ENCODE data around the gene SULT1A3.
"Not testable (repeated sequence)": the region's sequence is repeated elsewhere in the genome, so short reads cannot be mapped to it uniquely, and the experiment has no call there.

Gene SULT1A3

DNA sequence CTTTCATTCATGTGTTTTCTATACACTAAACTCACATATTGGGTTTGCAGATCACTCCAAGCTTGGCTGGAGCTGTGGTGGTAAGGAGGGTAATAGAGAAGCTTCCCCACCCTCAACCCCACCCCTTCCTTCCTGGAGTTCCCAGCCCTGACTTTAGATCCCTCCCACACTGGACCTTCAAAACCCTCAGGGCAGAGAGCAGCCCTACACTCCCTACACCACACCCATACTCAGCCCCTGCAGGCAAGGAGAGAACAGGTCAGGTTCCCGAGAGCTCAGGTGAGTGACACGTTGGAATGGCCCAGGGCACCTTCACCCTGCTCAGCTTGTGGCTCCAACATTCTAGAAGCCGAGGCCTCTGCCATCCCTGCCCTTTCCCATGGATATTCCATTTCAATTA is at the start of gene SULT1A3:
Gene SULT1A3, plus strand, starts transcription at position 207 of the 400 bp plus-strand sequence. CDS start 1,474 bp downstream, outside the sequence.
- not testable (repeated sequence) for DNase-seq (ENCODE audit: low spot score)

DNA sequence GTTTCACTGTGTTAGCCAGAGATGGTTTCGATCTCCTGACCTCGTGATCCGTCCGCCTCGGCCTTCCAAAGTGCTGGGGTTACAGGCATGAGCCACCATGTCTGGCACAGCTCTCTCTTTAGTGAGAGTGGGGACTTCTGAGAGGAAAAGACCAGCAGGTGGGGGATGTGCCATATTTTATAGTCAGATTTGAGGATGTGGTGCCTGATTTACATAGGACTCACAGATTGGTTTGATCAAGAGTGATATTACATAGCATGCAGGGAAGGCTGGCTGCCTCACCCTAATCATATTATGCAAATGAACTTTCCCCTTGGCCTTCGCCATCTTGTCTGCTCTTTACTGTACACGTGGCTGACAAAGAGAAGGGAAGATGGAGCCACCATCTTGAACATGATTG is 48.0 kb upstream of the SULT1A3 start:
- DNase-seq (ENCODE audit: low spot score): no peak

DNA sequence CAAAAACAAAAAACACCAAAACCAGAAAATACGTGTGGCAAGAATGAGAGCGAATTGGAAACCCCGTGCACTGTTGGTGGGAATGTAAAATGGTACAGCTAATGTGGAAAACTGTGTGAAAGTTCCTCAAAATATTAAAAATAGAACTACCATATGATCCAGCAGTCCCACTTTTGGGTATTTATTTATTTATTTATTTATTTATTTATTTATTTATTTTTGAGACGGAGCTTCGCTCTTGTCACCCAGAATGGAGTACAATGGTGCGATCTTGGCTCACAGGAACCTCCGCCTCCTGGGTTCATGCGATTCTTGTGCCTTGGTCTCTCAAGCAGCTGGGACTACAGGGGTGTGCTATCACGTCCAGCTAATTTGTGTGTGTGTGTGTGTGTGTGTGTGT is 46.5 kb upstream of the SULT1A3 start:
- no peak for DNase-seq (ENCODE audit: low spot score)

DNA sequence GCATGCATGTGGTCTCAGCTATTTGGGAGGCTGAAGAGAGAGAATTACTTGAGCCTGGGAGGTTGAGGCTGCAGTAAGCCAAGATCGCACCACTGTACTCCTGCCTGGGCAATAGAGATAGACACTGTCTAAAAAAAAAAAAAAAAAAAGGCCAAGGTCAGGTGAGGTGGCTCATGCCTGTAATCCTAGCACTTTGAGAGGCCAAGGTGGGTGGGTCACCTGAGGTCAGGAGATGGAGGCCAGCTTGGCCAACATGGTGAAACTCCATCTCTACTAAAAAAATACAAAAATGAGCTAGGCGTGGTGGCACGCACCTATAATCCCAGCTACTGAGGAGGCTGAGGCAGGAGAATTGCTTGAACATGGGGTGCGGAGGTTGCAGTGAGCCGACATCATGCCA is 43.9 kb upstream of the SULT1A3 start:
- no peak for DNase-seq (ENCODE audit: low spot score)

DNA sequence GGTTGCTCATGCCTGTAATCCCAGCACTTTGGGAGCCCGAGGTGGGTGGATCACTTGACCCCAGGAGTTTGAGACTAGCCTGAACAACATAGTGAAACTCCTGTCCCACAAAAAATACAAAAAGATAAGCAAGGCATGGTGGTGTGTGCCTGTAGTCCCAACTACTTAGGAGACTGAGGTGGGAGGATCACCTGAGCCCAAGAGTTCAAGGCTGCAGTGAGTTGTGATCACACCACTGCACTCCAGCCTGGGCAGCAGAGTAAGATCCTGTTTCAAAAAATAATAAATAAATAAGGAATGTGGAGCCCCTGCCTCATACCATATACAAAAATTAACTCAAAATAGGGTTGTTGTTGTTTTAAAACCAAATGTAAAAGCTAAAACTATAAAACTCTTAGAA is 41.8 kb upstream of the SULT1A3 start:
- no peak for DNase-seq (ENCODE audit: low spot score)

DNA sequence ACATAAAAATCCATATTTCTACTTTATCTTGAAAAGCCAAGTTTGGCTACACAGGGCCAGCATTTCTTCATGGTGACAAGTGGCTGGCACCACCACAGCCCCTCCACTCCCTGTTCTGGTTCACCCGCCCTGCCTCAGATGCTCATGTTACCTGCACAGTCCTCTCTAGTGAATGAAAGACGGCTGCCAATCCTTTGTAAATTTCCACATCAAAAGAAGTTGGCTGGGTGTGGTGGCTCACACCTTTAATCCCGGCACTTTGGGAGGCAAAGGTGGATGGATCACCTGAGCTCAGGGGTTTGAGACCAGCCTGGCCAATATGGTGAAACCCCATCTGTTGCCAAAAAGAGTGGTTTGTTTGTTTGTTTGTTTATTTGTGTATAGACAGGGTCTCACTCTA is 35.5 kb upstream of the SULT1A3 start:
- DNase-seq (ENCODE audit: low spot score): no peak

DNA sequence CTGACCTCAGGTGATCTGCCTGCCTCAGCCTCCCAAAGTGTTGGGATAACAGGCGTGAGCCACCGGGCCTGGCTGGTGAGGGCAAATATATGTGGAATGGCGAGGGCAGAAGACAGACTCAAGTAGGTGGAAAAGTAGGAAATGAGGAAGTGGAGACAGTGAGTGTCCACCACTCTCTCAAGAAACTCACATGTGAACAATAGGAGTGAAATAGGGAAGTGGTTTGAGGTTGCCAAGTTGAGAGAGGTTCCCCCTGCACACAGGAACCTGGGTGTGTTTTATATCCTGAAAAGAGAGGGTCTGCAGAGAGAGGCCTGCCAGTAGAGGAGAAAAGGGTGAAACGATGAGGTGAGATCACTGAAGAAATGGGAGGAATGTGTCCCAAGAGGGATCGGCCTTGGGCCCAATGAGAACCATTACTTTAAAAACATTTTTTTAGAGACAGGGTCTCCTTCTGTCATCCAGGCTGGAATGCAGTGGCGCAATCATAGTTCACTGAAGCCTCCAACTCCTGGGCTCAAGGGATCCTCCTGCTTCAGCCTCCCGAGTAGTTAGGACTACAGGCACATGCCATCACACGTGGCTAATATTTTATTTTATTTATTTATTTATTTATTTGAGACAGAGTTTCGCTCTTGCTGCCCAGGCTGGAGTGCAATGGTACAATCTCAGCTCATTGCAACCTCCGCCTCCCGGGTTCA is 32.7 kb upstream of the SULT1A3 start:
- no peak for DNase-seq (ENCODE audit: low spot score)

DNA sequence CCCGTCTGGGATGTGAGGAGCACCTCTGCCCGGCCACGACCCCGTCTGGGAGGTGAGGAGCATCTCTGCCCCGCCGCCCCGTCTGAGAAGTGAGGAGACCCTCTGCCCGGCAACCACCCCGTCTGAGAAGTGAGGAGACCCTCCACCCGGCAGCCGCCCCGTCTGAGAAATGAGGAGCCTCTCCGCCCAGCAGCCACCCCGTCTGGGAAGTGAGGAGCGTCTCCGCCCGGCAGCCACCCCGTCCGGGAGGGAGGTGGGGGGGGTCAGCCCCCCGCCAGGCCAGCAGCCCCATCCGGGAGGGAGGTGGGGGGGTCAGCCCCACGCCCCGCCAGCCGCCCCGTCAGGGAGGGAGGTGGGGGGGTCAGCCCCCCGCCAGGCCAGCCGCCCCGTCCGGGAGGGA is 30.3 kb upstream of the SULT1A3 start:
- DNase-seq (ENCODE audit: low spot score): not testable (repeated sequence)

DNA sequence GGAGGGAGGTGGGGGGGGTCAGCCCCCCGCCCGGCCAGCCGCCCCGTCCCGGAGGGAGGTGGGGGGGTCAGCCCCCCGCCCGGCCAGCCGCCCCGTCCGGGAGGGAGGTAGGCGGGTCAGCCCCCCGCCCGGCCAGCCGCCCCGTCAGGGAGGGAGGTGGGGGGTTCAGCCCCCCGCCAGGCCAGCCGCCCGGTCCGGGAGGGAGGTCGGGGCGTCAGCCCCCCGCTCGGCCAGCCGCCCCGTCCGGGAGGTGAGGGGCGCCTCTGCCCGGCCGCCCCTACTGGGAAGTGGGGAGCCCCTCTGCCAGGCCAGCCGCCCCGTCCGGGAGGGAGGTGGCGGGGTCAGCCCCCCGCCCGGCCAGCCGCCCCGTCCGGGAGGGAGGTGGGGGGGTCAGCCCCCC is 29.6 kb upstream of the SULT1A3 start:
- DNase-seq (ENCODE audit: low spot score): not testable (repeated sequence)

DNA sequence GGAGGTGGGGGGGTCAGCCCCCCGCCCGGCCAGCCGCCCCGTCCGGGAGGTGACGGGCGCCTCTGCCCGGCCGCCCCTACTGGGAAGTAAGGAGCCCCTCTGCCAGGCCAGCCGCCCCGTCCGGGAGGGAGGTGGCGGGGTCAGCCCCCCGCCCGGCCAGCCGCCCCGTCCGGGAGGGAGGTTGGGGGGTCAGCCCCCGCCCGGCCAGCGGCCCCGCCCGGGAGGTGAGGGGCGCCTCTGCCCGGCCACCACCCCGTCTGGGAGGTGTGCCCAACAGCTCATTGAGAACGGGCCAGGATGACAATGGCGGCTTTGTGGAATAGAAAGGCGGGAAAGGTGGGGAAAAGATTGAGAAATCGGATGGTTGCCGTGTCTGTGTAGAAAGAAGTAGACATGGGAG is 28.9 kb upstream of the SULT1A3 start:
- not testable (repeated sequence) for DNase-seq (ENCODE audit: low spot score)

DNA sequence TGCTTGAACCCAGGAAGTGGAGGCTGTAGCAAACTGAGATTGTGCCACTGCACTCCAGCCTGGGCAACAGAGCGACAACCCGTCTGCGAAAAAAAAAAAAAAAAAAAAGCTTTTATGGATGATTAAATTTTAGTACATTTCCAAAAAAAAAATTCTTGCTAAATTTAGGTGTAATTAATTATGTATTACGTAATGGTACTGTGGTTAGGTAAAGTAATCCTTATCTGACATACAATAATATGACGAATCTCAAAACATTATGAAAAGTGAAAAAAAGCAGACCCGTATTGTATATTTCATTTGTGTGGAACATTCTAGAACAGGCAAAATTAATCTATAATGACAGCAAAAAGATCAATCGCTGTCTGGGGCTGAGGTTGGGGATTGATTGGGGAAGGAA is 26.0 kb upstream of the SULT1A3 start:
- no peak for DNase-seq (ENCODE audit: low spot score)

DNA sequence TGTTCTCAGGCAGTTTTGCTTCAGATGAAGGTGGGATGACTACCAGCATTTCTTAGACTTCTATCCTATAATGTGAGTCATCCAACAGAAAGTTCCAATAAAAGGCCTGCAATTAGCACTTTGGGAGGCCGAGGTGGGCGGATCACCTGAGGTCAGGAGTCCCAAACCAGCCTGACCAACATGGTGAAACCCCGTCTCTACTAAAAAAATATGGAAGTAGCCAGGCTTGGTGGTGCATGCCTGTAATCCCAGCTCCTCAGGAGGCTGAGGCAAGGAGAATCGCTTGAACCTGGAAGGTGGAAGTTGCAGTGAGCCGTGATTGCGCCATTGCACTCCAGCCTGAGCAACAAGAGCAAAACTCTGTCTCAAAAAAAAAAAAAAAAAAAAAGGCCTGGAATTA is 22.2 kb upstream of the SULT1A3 start:
- not testable (repeated sequence) for DNase-seq (ENCODE audit: low spot score)

DNA sequence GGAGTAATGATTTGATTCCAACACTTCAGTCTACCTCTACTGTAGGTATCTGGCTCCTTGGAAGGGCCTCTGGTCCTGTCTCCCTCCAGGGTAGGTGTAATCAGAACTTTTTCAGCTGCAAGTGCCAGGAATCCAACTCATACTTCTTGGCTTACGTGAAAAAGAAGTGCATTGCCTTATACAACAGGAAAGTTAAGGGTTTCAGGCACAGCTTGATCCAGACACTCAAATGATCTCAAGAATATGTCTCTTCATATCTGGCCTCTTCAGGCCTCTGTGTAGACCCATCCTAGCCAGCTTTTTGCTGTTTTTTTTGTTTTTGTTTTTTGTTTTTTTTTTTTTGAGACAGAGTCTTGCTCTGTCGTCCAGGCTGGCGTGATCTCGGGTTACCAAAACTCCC is 19.9 kb upstream of the SULT1A3 start:
- no peak for DNase-seq (ENCODE audit: low spot score)

DNA sequence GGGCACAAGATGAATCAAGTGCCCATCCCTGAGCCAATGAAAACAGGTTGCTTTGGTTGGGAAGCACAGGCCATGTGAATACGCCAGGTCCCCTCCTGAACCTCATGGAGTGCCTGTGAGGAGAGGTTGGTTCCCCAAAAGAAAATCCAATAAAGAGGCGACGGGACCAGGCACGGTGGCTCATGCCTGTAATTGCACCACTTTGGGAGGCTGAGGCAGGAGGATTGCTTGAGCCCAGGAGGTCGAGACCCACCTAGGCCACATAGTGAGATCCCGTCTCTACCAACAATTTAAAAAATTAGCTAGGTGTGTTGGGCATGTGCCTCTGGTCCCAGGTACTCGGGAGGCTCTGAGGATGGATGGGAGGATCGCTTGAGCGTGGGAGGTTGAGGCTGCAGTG is 19.1 kb upstream of the SULT1A3 start:
- no peak for DNase-seq (ENCODE audit: low spot score)

DNA sequence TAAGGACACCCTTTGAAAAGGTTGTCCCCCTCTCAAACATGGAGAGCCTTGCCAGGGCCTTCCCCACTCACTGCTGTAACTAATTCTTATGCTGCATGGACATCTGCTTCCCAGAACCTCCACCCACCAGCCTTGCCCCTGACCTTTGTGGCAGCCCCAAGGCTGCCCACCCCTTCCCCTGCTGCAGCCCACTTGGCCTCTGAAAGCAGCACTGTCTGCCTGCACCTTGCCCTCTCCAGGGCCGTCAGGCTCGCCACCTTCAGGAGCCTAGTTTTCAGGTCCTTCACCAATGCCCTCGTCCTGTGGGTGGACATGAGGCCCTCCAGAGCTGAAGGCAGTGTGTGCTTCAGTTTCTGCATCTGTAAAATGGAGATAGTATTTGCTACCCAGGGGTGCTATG is 18.3 kb upstream of the SULT1A3 start:
- DNase-seq (ENCODE audit: low spot score): no peak

DNA sequence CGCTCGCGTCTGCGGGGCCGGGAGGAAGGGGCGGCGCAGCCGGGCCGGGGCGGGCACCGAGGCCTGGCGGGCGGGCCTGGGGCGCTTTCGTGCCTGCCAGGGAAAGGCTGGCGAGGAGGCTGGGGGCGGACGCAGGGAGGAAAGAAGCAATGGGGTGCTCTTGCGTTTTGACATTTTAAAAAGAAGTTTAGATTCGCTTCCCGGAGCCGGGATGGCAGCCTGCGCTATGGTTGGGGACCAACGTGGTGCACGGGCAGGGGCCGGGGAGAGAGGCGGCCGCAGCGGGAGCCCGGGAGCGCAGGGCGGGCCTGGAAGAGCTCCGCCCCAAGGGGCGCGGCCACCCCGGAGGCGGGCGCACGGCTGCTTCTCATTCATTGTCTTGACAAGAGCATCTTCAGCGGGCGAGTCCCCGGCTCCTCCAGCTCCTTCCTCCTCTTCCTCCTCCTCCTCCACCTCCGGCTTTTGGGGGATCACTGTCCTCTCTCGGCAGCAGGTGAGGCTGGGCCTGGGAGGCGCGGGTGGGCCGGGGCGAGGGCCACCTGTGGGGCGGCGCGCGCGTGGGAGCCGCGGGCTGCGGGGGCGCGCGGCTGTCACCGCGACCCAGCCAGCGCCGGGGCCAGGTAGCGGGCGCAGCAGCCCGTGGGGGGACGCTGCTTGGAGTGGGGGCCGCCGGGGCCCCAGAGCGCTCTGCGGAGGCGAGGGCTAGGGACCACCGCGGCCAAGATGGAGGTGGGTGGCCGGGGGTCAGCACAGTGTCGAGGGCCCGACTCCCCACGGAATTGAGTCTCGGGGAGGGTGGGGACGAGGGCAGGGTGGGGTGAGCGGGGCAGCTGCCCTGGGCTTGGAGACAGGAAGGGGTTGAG is 15.6 kb upstream of the SULT1A3 start, which contains the start of gene CORO1A:
Gene CORO1A, plus strand, starts transcription at position 370 of the 863 bp plus-strand sequence. CDS start 1,608 bp downstream, outside the sequence.
- DNase-seq (ENCODE audit: low spot score): peak; percentile 92

DNA sequence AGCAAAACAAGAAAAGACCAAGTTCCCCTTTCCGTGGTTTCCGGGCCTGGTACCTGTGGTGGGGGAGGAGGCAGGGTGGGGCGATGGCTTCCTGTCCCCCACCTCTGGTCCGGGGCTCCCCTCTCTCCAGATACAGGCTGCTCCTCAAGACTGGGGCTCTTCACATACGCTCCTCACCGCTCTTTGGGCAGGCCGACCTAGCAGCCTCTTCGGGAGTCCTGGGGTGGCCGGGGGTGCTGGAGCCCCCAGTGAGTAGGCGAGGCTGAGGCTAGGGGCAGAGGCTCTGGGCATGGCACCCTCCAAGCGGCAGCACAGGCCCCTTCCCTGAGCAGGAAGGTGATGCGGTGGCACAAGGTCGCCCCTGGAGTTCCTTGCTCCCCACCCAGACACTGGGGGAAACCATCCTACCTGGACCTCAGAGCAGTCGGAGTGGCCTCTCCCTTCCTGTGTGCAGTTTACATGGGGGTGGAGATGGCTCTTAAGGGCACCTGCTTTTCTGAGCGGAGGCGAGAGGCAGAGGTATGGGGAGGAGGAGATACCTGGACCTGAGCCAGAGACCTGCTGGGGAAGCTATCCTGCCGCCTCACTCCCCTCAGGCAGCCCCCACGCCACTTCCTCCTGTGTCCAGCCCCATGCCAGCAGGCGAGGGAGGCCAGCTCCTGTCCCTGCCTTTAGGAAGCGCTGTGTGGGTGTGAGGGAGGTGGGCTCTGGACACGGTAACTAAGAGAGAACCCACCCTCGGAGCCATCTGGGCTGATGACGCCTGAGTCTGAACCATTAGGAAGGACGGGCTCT is 14.8 kb upstream of the SULT1A3 start:
- peak; percentile 86 for DNase-seq (ENCODE audit: low spot score)

DNA sequence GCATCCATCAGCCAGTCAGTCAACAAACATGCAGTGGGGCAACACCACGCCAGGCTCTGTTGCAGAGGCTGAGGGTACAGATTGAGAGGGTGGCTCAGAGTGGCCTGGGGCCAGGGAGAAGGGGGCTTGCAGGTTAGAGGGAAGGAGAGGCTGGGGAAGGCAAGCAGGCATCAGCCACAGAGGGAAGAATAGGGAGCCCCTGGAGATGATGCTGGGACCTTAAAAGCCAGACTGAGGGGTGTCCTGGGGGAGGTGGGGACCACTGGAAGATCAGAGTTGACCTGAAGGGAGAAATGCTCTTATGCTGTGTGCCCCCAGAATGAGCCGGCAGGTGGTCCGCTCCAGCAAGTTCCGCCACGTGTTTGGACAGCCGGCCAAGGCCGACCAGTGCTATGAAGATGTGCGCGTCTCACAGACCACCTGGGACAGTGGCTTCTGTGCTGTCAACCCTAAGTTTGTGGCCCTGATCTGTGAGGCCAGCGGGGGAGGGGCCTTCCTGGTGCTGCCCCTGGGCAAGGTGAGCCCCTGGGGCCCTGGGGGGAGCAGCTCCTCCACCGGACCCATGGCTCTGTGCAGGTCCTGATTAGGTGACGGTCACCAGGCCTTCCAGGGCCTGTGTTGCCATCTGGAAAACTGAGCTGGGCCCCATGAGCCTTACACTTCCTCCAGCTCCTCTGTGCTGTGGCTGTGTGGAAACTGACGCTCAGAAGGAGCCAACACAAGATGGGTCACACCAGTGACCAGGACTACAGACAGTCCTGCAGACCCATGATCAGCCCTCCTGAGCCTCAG is 14.0 kb upstream of the SULT1A3 start:
- no peak for DNase-seq (ENCODE audit: low spot score)

DNA sequence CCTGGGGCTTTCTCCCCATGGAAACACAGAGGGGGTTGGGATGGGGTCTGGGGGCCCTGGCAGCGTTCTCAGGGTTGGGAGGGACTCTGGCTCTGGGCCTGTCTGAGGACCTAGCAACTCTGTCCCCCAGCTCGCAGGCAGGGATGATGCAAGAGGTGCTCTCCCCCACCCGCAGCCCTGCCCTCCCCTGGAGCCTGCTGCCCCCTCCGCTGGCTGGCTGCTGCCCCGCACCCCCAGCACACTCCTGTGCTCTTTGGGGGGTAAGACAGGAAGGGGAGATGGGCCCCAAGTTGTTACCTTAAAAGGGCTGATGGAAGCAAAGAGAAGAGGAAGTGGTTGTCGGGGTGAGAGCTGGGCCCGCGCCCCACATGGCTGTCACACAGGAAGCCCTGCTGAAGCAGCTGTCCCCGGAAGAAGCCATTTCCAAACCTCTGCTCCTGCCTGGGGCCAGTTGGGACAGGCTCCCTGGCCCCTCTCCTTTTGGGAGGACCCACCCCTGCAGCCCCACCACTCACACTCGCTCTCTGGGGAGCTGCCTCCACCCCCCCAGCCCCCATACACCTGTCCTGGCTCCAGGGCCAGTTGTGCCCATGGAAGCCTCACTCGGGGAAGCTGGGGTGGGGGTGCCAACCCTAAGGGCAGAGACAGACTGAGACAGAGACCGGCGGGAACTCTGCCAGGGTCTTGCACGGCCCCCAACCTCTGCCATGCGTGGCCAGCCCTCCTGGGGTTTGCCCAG is 13.2 kb upstream of the SULT1A3 start:
- peak; percentile 94 for DNase-seq (ENCODE audit: low spot score)

DNA sequence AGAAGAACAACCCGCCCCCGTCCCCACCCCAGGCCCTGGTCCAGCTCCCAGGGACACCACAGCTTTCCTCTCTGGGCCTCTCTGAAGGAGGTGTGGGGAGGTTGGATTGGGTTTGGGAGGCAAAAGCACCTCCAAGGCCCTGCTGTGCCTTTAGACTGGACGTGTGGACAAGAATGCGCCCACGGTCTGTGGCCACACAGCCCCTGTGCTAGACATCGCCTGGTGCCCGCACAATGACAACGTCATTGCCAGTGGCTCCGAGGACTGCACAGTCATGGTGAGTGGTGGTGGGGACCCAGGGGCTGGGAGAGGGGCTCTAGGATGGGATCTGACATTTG is 12.6 kb upstream of the SULT1A3 start:
- no peak for DNase-seq (ENCODE audit: low spot score)

Data from activated CD4-positive, alpha-beta T cell treated with anti-CD3 and anti-CD28 coated beads, Interleukin-2, Interleukin-4, amounts not matched to agents 100 ng/mL and 50 ng/mL, durations not matched to agents 16 hours and 8 hours (primary cell).